Measurements from ENCODE around the gene FLOT2.

GRCh38 chr17:28916302-28916934 is 18.9 kb upstream of the FLOT2 start:
- TF ChIP-seq CTCF (IDR thresholded peaks at IDR 0.05) (peak; percentile 52 to 75 (median 58)), POLR2A (IDR thresholded peaks at IDR 0.05) (no peak)
